Sigmoid colon (tissue), 4 donors: ENCODE data around the gene AIRE.

Source experiments
- EP300 ChIP-seq, 4 donors: sonication (generic); formaldehyde crosslinking; IDR thresholded peaks; one replicate each; pipeline ENCODE4 v1.6.1; 2017; ENCODE audit warnings: antibody characterized with exemption in 4 of 4
- POLR2A ChIP-seq, 2 donors: fragments of 450-650 bp; IDR thresholded peaks; one replicate each; pipeline ENCODE4 v1.6.1; 2016; ENCODE audit warnings: antibody characterized with exemption in 2 of 2, mild to moderate bottlenecking in 2 of 2, moderate library complexity in 2 of 2
- POLR2AphosphoS5 ChIP-seq, 4 donors: sonication (generic); formaldehyde crosslinking; IDR thresholded peaks; one replicate each; pipeline ENCODE4 v1.6.1; 2017; ENCODE audit warnings: antibody characterized with exemption in 4 of 4
- TF ChIP-seq, protein P1 (sequence below), 4 experiments: fragments of 450-650 bp in 3 of 4; fragments of 200-600 bp in 1 of 4; IDR thresholded peaks; one replicate each; pipeline ENCODE4 v1.5.1; 2016 to 2019; ENCODE audit warnings: antibody characterized with exemption in 4 of 4, mild to moderate bottlenecking in 3 of 4, moderate library complexity in 2 of 4

DNA sequence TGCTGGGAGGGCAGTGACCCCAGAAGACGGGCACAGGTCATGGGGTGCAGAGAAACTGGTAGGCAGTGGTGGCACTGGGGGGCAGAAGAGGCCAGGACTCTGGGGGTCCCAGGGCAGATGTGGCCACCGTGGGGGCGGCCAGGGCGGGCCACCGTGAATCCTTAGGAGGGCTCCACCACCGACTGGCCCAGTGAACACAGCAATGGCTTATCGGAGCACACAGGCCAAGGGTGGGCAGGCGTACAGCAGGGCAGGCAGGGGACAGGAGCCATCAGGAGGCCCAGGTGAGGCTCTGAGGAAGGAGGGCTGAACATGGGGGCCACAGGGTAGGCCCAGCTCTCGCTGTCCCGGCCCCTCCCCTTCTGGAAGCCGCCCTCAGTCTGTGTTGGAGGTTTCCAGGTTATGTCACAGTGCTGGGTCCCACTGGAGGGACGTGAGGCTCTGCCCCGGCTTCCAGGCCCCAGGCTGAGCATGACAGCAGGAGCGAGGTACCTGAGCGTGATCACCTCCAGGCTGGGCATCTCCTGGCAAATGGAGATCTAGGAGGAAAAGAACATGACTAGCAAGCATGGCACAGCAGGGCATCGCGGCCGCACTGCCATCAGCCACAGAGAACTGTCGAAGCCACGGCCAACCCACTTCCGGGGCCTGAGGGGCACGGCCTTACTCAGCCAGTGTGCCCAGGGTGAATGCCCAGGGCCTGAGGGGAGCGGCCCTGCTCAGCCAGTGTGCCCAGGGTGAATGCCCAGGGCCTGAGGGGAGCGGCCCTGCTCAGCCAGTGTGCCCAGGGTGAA lies 49.8 kb downstream of the AIRE start:
- TF ChIP-seq, protein P1, sequence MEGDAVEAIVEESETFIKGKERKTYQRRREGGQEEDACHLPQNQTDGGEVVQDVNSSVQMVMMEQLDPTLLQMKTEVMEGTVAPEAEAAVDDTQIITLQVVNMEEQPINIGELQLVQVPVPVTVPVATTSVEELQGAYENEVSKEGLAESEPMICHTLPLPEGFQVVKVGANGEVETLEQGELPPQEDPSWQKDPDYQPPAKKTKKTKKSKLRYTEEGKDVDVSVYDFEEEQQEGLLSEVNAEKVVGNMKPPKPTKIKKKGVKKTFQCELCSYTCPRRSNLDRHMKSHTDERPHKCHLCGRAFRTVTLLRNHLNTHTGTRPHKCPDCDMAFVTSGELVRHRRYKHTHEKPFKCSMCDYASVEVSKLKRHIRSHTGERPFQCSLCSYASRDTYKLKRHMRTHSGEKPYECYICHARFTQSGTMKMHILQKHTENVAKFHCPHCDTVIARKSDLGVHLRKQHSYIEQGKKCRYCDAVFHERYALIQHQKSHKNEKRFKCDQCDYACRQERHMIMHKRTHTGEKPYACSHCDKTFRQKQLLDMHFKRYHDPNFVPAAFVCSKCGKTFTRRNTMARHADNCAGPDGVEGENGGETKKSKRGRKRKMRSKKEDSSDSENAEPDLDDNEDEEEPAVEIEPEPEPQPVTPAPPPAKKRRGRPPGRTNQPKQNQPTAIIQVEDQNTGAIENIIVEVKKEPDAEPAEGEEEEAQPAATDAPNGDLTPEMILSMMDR (IDR thresholded peaks at IDR 0.05), result no peak
- TF ChIP-seq EP300 (IDR thresholded peaks at IDR 0.05) (no peak), POLR2A (IDR thresholded peaks at IDR 0.05) (no peak), POLR2AphosphoS5 (IDR thresholded peaks at IDR 0.05) (no peak)
